ENCODE data around the gene RERE.

- TF ChIP-seq FOXK2 (IDR thresholded peaks at IDR 0.05) (no peak), ZNF384 (IDR thresholded peaks at IDR 0.05) (no peak)
Observed at GRCh38 chr1:8572106-8572505, 245.3 kb downstream of the RERE start.
